DMS53 treated with DMSO at 0.1 percent for 48 hours (cell line): ENCODE measurements around the gene CCDC87.
"Not testable (repeated sequence)": the region's sequence is repeated elsewhere in the genome, so short reads cannot be mapped to it uniquely, and the experiment has no call there.

ENCODE experiments used
- DNase-seq: peaks from one replicate; lab custom pipeline; 2025; ENCODE audit not compliant: unreplicated experiment; lab: John Stamatoyannopoulos, UW

The CCDC87 gene, protein sequence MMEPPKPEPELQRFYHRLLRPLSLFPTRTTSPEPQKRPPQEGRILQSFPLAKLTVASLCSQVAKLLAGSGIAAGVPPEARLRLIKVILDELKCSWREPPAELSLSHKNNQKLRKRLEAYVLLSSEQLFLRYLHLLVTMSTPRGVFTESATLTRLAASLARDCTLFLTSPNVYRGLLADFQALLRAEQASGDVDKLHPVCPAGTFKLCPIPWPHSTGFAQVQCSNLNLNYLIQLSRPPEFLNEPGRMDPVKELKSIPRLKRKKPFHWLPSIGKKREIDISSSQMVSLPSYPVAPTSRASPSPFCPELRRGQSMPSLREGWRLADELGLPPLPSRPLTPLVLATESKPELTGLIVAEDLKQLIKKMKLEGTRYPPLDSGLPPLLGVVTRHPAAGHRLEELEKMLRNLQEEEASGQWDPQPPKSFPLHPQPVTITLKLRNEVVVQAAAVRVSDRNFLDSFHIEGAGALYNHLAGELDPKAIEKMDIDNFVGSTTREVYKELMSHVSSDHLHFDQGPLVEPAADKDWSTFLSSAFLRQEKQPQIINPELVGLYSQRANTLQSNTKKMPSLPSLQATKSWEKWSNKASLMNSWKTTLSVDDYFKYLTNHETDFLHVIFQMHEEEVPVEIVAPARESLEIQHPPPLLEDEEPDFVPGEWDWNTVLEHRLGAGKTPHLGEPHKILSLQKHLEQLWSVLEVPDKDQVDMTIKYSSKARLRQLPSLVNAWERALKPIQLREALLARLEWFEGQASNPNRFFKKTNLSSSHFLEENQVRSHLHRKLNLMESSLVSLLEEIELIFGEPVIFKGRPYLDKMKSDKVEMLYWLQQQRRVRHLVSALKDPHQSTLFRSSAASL

DNA sequence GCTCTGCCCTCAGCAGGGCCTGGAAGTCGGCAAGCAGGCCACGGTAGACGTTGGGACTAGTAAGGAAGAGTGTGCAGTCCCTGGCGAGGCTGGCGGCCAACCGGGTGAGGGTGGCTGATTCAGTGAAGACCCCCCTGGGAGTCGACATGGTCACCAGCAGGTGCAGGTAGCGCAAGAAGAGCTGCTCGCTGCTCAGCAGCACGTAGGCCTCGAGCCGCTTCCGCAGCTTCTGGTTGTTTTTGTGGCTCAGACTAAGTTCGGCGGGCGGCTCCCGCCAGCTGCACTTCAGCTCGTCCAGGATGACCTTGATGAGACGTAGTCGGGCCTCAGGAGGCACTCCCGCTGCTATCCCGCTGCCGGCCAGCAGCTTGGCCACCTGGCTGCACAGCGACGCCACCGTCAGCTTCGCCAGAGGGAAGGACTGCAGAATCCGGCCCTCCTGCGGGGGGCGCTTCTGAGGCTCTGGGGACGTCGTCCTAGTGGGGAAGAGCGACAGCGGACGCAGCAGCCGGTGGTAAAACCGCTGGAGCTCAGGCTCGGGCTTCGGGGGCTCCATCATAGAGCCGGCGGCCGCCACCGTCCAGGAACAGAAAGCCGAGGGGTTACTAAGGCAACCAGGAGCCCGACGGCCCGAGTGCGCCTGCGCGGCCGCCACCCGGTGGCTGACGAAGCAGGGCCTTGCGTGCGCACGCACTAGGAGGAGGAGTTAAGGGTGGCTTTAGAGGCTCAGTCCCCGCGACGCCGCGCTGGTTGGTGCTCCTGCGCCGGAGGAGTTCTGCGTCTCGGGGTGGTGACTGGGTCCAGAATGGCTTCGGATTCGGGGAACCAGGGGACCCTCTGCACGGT lies at the start of gene CCDC87, which contains the start of gene CCS:
Gene CCDC87 (minus strand): TSS at position 607 of the 846 bp plus-strand sequence. CDS start 48 bp downstream, at position 559.
Gene CCS (plus strand): TSS at position 729 of the 846 bp plus-strand sequence. CDS start 77 bp downstream, at position 806.
- DNase-seq = peak; percentile 97

DNA sequence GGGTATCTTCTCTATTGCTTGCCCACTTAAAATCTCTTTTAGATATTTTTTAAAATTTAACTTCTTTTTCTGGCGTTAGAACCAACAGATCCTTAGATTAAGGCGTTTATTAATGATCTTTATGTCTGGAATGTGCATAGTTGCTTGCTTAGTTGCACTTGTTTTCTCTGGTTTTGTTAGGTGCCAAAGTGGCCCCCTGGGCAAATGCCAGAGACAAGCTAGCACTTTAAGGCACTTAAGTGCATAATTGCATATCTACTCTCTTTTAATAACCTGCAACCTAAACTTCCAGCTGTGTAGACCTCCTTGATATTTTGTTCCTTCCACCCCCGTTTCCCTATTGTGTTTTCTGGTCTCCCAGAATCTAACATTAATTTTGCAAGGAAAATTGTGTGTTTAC lies 49.0 kb upstream of the CCDC87 start:
- DNase-seq = no peak

DNA sequence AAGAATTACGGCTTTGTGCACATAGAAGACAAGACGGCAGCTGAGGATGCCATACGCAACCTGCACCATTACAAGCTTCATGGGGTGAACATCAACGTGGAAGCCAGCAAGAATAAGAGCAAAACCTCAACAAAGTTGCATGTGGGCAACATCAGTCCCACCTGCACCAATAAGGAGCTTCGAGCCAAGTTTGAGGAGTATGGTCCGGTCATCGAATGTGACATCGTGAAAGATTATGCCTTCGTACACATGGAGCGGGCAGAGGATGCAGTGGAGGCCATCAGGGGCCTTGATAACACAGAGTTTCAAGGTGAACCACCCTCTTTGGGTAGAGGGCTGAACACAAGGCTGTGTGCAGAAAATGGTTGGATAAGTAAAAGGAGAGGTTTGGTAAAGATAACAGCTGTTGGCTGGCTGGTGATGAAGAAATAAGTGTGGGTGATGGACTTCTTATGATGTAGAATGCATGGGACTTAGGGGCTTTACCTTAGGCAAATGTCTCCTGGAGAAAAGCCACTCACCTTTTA lies 47.0 kb upstream of the CCDC87 start:
- not testable (repeated sequence) for DNase-seq

DNA sequence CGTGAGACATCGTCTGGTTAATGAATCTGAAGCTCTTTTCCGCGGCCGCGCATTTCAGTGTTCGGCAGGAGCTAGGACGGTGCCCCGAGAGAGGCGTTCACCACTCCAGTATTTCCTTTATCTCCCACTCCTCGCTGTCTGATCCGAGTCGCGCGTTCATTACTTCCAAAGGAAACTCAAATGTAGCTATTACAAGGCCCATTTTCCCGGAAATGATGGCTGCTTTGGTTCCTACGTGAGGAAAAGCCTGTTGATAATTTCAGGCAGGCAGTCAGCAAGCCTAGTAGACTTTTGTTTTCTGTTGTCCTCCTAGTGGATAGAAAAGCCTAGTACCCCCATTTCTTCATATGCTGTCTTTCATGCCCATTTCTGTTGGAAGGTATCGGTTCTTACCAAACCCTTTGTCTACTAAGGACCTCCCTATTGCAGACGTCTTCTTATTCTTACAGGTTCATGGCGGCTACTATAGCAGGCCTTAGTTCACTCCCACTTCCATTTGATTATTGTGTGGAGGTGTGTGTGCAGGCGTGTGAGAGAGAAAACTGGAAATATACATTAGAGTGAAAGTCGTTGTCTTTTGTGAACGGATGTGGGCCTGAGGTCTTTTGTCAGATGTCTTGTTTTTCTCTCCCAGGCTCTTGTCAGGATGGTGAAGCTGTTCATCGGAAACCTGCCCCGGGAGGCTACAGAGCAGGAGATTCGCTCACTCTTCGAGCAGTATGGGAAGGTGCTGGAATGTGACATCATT lies 46.4 kb upstream of the CCDC87 start:
- DNase-seq = peak; percentile 48

DNA sequence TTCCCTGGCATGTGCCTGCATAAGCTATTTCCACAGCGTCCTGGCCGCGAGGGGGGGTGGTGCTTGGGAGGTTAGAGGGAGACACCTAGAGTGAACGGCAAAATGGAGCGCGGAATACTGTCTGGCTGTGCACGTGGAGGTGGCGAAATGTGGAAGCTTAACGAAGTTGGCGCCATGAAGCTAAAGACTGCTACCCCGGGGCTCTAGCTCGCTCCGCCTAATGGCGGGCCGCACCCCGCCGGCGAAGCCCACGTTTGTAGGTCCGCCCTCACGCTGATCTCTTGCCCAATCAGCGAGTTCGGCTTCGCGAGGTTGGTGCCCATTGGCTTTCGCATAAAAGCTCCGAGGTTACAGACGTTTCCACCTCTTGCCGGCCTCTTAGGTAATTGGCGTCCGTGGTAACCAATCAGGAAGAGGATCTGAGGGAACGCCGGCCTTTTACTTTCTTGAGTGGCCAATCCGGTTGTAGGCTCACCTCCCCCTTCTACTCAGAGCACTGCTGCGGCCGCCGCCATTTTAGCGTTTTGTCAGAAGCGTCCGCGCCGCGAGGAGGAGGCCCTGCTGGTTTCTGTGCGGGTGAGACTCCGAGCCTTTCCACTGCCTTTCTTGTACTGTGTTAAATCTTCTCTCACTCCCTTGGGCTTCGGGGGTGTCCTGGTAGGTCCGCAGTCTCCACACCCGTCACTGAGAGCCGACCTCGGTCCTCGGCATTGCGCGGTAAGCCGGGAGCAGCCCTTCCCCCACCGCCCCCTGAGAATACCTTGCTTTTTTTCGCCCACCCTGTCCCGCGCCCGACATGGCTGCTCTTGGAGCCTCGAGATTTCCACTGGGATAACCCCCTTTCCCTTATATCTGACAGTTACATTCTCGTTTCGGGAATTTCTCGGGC lies 45.6 kb upstream of the CCDC87 start, which contains the start of gene RBM4:
Gene RBM4 (plus strand): TSS at position 527 of the 889 bp plus-strand sequence. CDS start 1,009 bp downstream, outside the sequence.
- DNase-seq = peak; percentile 100

DNA sequence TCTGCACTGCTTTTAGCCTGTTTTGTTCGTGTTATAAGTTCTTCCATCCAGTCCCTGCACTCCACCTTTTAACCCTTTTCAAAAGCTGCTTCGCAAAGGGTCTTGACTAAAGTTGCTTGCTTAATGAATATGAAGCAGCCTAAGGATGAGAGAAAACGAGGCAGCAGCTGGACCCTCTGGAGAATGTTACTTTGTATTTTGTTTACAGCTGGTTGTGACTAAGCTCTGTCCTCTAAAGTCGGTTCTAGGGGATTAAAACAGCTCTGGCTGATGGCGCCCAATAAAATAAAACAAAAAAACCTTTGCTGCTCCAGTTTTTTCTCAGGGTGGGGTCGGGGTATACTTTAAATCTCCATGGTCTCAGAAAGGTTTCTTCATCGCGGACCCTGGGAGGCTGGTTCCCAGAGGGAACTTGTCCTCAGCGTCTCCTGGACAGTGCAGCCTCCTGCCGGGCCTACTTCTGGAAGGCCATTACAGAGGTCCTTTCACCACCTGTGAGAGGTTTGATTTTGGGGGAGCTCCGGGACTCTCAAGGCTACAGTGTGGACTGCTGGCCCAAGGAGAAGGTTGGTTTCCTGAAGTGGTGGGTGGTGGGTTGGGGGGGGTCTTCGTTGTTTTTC lies 44.8 kb upstream of the CCDC87 start:
- DNase-seq = no peak

DNA sequence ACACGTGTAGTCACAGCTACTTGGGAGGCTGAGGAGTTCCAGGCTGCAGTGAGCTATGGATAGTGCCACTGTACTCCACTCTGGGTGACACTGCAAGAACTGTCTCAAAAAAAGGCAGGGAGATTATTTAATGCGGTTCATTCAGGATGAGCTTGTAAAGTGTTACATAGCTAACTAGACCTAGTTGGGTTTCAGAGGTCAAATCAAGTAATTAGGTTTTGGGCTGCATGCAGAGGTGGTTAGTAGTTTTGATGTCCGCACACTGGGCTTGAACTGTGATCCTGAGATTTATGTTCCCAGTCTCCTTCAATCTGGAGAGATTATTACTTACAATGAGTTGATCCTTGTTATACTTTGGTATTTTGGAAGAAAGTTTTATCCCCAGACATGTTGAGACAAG lies 43.5 kb upstream of the CCDC87 start:
- DNase-seq = no peak

DNA sequence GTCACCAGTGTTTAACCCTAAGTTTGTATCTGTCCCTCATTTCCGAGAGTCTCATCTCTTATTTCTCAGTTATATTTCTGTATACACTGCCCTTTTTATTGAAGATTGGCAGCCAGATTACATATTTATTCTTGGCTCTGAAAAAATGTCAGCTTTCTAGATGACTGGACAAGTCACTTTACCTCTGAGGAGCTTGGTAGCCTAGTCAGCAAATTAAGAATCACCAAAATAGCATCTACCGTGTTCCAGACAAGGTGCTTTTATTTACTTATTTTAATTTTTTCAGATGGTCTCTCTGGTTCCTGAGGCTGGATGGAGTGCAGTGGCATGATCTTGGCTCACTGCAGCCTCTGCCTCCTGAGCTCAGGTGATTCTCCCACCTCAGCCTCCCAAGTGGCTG lies 40.1 kb upstream of the CCDC87 start:
- DNase-seq = no peak

DNA sequence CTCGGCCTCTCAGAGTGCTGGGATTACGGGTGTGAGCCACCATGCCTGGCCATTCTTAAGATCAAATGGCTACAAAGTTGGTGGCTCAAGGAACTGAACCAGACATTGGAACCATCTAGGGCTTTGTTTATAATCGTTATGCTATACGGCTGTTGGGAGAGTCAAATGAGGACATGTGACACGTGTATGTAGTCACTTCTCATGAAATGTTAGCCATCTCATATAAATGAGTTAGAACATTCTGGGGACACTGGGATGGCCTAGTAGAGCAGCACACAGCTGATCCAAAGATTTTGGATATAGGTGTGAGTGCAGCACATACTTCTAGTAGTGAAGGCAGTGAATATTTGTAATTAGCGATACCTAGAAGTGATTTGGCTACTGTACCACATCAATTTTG lies 39.0 kb upstream of the CCDC87 start:
- no peak for DNase-seq

DNA sequence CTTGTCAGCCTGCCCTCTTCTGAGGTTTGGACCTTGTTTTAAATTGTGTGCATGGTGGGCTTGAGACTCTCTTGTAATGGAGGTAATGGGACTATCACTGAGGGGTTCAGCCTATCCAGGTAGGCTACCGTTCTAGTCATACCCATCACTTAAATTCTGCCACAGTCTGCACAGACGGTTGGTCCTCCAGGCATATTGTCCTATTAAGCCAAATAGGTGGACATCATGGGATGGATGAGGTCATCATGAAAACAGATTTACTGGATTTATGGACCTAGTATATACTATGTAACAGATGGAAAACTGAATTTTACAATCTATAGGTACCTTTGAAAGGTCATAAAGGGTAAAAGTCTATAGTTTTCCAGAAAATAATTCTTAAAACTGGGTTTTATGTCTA lies 36.5 kb upstream of the CCDC87 start:
- DNase-seq = no peak

DNA sequence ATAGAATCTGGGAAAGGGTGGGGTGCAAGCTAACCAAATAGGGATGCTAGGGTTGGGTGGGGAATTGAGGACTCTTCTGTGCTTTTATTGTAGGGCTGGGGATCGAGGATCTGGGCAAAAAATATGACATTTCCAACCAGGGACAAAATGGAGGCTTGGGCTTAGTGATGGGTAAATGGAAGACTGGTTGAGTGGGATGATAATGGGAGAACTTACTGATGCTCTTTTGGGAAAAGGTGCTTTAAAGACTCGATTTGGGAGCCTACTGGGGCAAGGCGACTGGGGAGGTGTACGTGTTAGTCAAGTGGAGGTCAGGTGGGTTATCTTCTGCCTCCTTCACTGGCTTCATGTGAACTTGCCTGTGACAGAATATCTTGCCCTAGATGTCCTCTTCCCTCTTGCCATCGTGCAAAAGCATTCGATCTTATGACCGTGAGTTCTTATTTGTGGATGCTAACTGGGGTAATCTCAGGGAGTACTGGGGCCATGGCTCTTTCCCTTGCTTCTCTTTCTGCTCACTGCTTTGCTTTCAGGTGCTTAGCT lies 35.3 kb upstream of the CCDC87 start:
- no peak for DNase-seq

DNA sequence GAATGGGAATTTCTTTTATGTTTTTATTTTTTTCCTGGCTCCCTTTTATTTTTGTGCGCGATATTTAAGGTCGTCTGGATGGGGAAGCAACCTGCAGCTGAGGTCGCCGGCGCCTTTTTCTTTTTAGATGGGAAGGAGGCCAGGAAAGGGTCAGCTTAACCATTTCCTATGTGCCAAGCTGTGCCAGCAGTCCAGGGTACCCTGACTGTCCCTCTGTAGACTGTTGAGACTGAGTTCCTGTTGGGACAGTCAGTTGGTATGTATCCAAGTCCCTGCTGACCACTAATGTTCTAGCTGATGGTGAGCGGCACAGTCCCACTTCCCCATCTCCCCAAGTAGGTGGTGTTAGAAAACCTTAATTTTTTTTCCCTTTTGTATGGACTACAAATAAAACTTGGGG lies 34.1 kb upstream of the CCDC87 start:
- DNase-seq = no peak

DNA sequence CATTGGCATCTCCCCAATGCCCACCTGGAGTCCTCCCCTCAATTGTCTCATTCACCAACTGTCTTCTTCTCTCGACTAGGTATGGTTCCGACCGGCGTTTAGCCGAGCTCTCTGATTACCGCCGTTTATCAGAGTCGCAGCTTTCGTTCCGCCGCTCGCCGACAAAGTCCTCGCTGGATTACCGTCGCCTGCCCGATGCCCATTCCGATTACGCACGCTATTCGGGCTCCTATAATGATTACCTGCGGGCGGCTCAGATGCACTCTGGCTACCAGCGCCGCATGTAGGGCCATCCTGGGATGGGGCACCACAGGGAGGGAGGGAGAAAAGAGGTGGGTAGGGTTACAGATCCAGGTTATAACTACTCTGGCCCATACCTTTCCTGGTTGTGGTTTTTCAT lies 33.5 kb upstream of the CCDC87 start:
- DNase-seq = no peak

DNA sequence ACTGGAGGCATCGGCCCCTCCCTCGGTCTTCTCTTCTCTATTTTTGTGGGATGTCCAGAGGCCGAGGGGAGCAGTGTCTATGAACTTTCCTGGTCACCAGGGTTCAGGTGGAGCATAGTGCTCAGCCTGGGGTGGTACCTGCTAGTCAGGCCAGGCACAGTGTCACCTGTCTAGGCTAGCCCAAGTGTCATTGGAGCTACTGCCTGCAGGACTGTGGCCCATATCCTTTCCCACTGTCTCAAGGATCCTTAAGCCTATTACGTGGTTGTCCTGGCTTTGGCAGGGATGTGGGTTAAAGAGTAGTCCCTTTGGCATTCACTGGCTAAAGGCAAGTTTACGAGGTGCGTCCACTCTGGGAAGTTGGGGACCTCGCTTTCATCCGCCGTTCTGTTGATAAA lies 32.9 kb upstream of the CCDC87 start:
- no peak for DNase-seq

DNA sequence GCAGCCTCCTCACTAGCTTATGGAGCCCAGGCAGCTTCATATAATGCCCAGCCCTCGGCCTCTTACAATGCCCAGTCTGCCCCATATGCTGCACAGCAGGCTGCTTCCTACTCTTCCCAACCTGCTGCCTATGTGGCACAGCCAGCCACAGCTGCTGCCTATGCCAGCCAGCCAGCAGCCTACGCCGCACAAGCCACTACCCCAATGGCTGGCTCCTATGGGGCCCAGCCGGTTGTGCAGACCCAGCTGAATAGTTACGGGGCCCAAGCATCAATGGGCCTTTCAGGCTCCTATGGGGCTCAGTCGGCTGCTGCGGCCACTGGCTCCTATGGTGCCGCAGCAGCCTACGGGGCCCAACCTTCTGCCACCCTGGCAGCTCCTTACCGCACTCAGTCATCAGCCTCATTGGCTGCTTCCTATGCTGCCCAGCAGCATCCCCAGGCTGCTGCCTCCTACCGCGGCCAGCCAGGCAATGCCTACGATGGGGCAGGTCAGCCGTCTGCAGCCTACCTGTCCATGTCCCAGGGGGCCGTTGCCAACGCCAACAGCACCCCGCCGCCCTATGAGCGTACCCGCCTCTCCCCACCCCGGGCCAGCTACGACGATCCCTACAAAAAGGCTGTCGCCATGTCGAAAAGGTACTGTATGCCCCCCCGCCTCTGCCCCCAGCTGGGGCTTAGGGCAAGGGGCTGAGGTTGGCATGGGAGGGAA lies 32.3 kb upstream of the CCDC87 start:
- no peak for DNase-seq

DNA sequence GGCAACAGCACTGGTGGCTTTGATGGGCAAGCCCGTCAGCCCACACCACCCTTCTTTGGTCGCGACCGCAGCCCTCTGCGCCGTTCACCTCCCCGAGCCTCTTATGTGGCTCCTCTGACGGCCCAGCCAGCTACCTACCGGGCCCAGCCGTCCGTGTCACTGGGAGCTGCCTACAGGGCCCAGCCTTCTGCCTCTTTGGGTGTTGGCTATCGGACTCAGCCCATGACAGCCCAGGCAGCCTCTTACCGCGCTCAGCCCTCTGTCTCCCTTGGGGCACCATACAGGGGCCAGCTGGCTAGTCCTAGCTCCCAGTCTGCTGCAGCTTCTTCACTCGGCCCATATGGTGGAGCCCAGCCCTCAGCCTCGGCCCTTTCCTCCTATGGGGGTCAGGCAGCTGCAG lies 31.6 kb upstream of the CCDC87 start:
- no peak for DNase-seq

DNA sequence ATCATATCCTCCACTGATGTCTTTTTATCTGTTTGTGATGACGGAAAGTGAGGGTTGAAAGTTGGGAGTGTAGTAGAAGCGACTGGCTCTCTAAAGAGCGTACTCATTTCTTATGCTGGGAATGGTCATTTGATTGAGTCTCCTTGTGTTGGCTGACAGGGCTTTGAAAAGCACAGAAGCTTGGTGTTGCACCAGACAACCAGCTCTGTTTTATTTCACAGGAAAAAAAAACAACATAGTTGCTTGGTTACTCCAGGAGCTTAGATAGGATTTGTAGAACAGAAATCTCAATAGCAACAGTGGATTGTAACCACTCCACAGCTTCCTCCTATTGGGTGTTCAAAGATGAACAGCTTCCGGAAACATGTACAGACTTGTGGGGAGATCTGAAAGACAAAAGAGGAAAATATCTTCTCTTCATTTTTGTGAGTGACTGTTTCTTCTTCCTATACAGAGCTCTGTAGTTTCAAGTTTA lies 26.3 kb upstream of the CCDC87 start:
- no peak for DNase-seq
